IMR-90 (cell line): ENCODE data around the gene FXYD4. TPM values are rescaled to one million over a fixed set of nuclear protein-coding genes. Genes with fewer than 3 reads are reported as not detected.

Experiments
- ATAC-seq: fragments of 200-7000 bp; cut with Tn5 transposase; 2 replicates; pipeline ENCODE4 v1.9.1; 2020; ENCODE audit warnings: low read depth, mild to moderate bottlenecking, moderate library complexity
- BruUV-seq: library from RNA; stranded (reverse); fragments of 400-500 nt; replicated peaks from 2 replicates; lab custom pipeline; 2021; lab: Mats Ljungman, UMichigan
- CTCF ChIA-PET: fragments of 300-600 bp; formaldehyde crosslinking; extraction: SDS; loops from one replicate; lab custom pipeline; 2021; ENCODE audit warnings: antibody characterized with exemption; lab: Yijun Ruan, JAX
- POLR2A ChIA-PET: fragments of 300-600 bp; sonication (Branson Sonifier 250); formaldehyde crosslinking; loops from one replicate; lab custom pipeline; 2022; ENCODE audit warnings: antibody characterized with exemption; ENCODE audit not compliant: unreplicated experiment; lab: Charles Lee
- DNase-seq: peaks from one replicate; pipeline ENCODE4 v3.0.0; 2013
- H2AFZ ChIP-seq: replicated peaks from 2 replicates; pipeline ENCODE3; 2013; ENCODE audit warnings: low read length, mild to moderate bottlenecking; ENCODE audit not compliant: poor library complexity
- H2AK5ac ChIP-seq: 2 replicates; pipeline ENCODE4 v1.6.1; 2013; ENCODE audit warnings: low read depth, low read length, inconsistent platforms
- H2AK9ac ChIP-seq: replicated peaks from 2 replicates; pipeline ENCODE3; 2013; ENCODE audit warnings: mild to moderate bottlenecking, low read depth, low read length, moderate library complexity; ENCODE audit not compliant: poor library complexity
- H2BK120ac ChIP-seq: 2 replicates; pipeline ENCODE4 v1.6.1; 2013; ENCODE audit warnings: low read depth, low read length, inconsistent platforms
- H2BK15ac ChIP-seq: 3 replicates; pipeline ENCODE4 v1.6.1; 2013; ENCODE audit warnings: low read depth, low read length, inconsistent platforms
- H2BK20ac ChIP-seq: 2 replicates; pipeline ENCODE4 v1.6.1; 2013; ENCODE audit warnings: low read depth, mild to moderate bottlenecking, inconsistent platforms, low read length, moderate library complexity
- H2BK5ac ChIP-seq: 2 replicates; pipeline ENCODE4 v1.6.1; 2013; ENCODE audit warnings: mild to moderate bottlenecking, low read depth, low read length, inconsistent platforms; ENCODE audit not compliant: poor library complexity, severe bottlenecking
- H3K14ac ChIP-seq: replicated peaks from 2 replicates; pipeline ENCODE4 v1.6.1; 2013; ENCODE audit warnings: low read depth, low read length, inconsistent platforms
- H3K18ac ChIP-seq: 2 replicates; pipeline ENCODE4 v1.6.1; 2013; ENCODE audit warnings: low read depth, low read length, control low read depth
- H3K23ac ChIP-seq: 2 replicates; pipeline ENCODE4 v1.6.1; 2013; ENCODE audit warnings: low read depth, low read length, inconsistent platforms
- H3K27ac ChIP-seq: 2 replicates; pipeline ENCODE4 v1.5.1; 2013; ENCODE audit warnings: mild to moderate bottlenecking, control low read depth, low read length; ENCODE audit not compliant: insufficient read depth
- H3K27me3 ChIP-seq: 2 replicates; pipeline ENCODE4 v1.6.1; 2013; ENCODE audit warnings: low read length; ENCODE audit not compliant: control insufficient read depth, insufficient read depth
- H3K36me3 ChIP-seq: 2 replicates; pipeline ENCODE4 v1.6.1; 2013; ENCODE audit warnings: low read length, mixed read lengths; ENCODE audit not compliant: control insufficient read depth, insufficient read depth
- H3K4ac ChIP-seq: 2 replicates; pipeline ENCODE4 v1.6.1; 2013; ENCODE audit warnings: low read depth, low read length, inconsistent platforms
- H3K4me1 ChIP-seq: 2 replicates; pipeline ENCODE4 v1.6.1; 2013; ENCODE audit warnings: low read length, mixed read lengths; ENCODE audit not compliant: control insufficient read depth, insufficient read depth
- H3K4me2 ChIP-seq: 2 replicates; pipeline ENCODE4 v1.6.1; 2013; ENCODE audit warnings: low read depth, mild to moderate bottlenecking, control low read depth, low read length, moderate library complexity
- H3K4me3 ChIP-seq: 2 replicates; pipeline ENCODE4 v1.5.1; 2013; ENCODE audit warnings: low read depth, mild to moderate bottlenecking, control low read depth, low read length, moderate library complexity; ENCODE audit not compliant: insufficient read depth
- H3K56ac ChIP-seq: 2 replicates; pipeline ENCODE4 v1.6.1; 2013; ENCODE audit warnings: low read length, inconsistent platforms; ENCODE audit not compliant: insufficient read depth; ENCODE audit errors: extremely low read depth
- H3K79me1 ChIP-seq, 2 experiments: 2 replicates each; pipeline ENCODE4 v1.6.1; 2013; ENCODE audit warnings: low read length in 2 of 2, inconsistent platforms in 1 of 2, low read depth in 1 of 2
- H3K9ac ChIP-seq: 2 replicates; pipeline ENCODE4 v1.6.1; 2013; ENCODE audit warnings: low read depth, low read length, control low read depth
- H3K9me1 ChIP-seq: 2 replicates; pipeline ENCODE4 v1.6.1; 2013; ENCODE audit warnings: low read length, inconsistent platforms; ENCODE audit not compliant: insufficient read depth
- H3K9me3 ChIP-seq: 2 replicates; pipeline ENCODE4 v1.6.1; 2013; ENCODE audit warnings: low read length; ENCODE audit not compliant: control insufficient read depth, insufficient read depth
- H4K20me1 ChIP-seq: 2 replicates; pipeline ENCODE4 v1.6.1; 2013; ENCODE audit warnings: low read length, inconsistent platforms; ENCODE audit not compliant: insufficient read depth
- H4K5ac ChIP-seq: 2 replicates; pipeline ENCODE4 v1.6.1; 2013; ENCODE audit warnings: mild to moderate bottlenecking, low read depth, low read length, control low read depth
- H4K8ac ChIP-seq, 2 experiments: 2 replicates each; pipeline ENCODE4 v1.6.1; 2013; ENCODE audit warnings: low read depth in 2 of 2, low read length in 2 of 2, control low read depth in 1 of 2, inconsistent platforms in 1 of 2
- H4K91ac ChIP-seq: 2 replicates; pipeline ENCODE4 v1.6.1; 2013; ENCODE audit warnings: low read depth, low read length, inconsistent platforms; ENCODE audit not compliant: insufficient read depth
- CEBPB ChIP-seq: IDR thresholded peaks from 2 replicates; pipeline ENCODE4 v1.6.1; 2012; ENCODE audit warnings: low read depth, low read length, improper control_type of control experiment
- CTCF ChIP-seq: conservative IDR thresholded peaks from 2 replicates; pipeline ENCODE4 v1.5.1; 2012; ENCODE audit warnings: mild to moderate bottlenecking, low read depth, low read length, improper control_type of control experiment
- FOS ChIP-seq: fragments of 150-350 bp; IDR thresholded peaks from 2 replicates; pipeline ENCODE4 v1.6.1; 2016; ENCODE audit warnings: low read depth, low read length
- MAFK ChIP-seq: IDR thresholded peaks from 2 replicates; pipeline ENCODE4 v1.6.1; 2012; ENCODE audit warnings: low read depth, low read length, improper control_type of control experiment
- MAZ ChIP-seq: IDR thresholded peaks from 2 replicates; pipeline ENCODE4 v1.6.1; 2012; ENCODE audit warnings: low read depth, mild to moderate bottlenecking, low read length, improper control_type of control experiment, moderate library complexity, borderline replicate concordance
- MXI1 ChIP-seq: IDR thresholded peaks from 2 replicates; pipeline ENCODE4 v1.6.1; 2012; ENCODE audit warnings: low read depth, mild to moderate bottlenecking, low read length, moderate library complexity, borderline replicate concordance
- NFE2L2 ChIP-seq: fragments of 150-350 bp; IDR thresholded peaks from 2 replicates; pipeline ENCODE4 v1.6.1; 2016; ENCODE audit warnings: low read depth, mild to moderate bottlenecking, low read length
- POLR2A ChIP-seq: IDR thresholded peaks from 2 replicates; pipeline ENCODE4 v1.6.1; 2012; ENCODE audit warnings: mild to moderate bottlenecking, low read depth, low read length
- USF2 ChIP-seq: fragments of 150-350 bp; IDR thresholded peaks from 2 replicates; pipeline ENCODE4 v1.6.1; 2017; ENCODE audit warnings: mild to moderate bottlenecking, antibody characterized with exemption, low read length, low read depth
- WGBS, 2 experiments: methylation state at CpG; one replicate each; pipeline versions ENCODE4 v1.1.5 to v1.1.7; 2013; ENCODE audit warnings: missing lambda C conversion rate in 2 of 2; ENCODE audit not compliant: insufficient read length in 1 of 2; ENCODE audit errors: extremely low coverage in 2 of 2; 5-methylcytosine and 5-hydroxymethylcytosine counted together
- dilution Hi-C: fragments of 300-500 bp; cut with HindIII; formaldehyde crosslinking; loops from one replicate; pipeline ENCODE4 v1.14.3; 2018; ENCODE audit warnings: low sequenced_read_pairs; ENCODE audit not compliant: unreplicated experiment
- in situ Hi-C: fragments of 300-500 bp; cut with MboI; formaldehyde crosslinking; loops from 3 replicates; pipeline ENCODE4 v1.14.3; 2019; ENCODE audit warnings: low sequenced_read_pairs, inconsistent platforms, mixed read lengths
- intact Hi-C: fragments of 100-400 bp; cut with micrococcal nuclease; formaldehyde crosslinking; loops from 2 replicates; pipeline ENCODE4 v1.10.0; 2022
- polyA plus RNA-seq, 3 experiments: library from polyadenylated mRNA; depleted of rRNA; stranded (reverse); fragments of >200 nt; gene quantifications; 2 replicates each; pipeline ENCODE4 v1.2.3, GENCODE V29; 2012; ENCODE audit warnings: low replicate concordance in 1 of 3
- total RNA-seq: library from RNA; depleted of rRNA; stranded (reverse); fragments of >200 nt; gene quantifications from 2 replicates; pipeline ENCODE4 v1.2.3, GENCODE V29; 2012

The FXYD4 gene
- total and polyA plus RNA-seq, 2 of the 4 experiments (the other 2 are of a cell fraction), result not detected

DNA sequence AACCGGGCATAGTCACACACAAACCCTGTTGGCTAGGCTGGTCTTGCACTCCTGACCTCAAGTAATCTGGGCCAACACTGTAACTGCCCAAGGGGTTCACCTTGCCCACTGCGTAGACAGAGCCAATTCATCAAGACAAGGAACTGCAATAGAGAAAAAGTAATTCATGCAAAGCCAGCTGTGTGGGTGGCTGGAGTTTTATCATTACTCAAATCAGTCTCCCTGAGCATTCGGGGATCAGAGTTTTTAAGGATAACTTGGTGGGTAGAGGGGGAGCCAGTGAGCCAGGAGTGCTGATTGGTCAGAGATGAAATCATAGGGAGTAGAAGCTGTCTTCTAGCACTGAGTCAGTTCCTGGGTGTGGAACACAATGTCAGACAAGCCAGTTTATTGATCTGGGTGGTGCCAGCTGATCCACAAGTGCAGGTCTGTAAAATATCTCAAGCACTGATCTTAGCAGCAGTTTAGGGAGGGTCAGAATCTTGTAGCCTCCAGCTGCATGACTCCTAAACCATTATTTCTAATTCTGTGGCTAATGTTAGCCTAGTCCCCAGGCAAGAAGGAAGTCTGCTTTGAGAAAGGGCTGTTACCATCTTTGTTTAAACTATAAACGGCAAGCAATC is 15.6 kb upstream of the FXYD4 start:
- no CpG with 5 or more reads among the region's 4 CpGs for WGBS, 2 experiments
- H2AK9ac ChIP-seq, result no peak overlapping the region
- no peak overlapping the region for H3K14ac ChIP-seq
- no peak overlapping the region for H3K4me2 ChIP-seq
- no peak overlapping the region for H4K5ac ChIP-seq
- H2BK120ac ChIP-seq, result no peak overlapping the region
- H4K91ac ChIP-seq, result no peak overlapping the region
- H4K8ac ChIP-seq, result no peak overlapping the region
- H2BK5ac ChIP-seq, result no peak overlapping the region
- H3K36me3 ChIP-seq, result no peaks in the 10 kb centered on the region
- H4K20me1 ChIP-seq, result no peaks in the 10 kb centered on the region
- no peak overlapping the region for H3K56ac ChIP-seq
- ChIA-PET POLR2A (no interaction called here), CTCF (interaction anchor here (0.9 kb wide), 1 partner anchor 10 kb away, joined by 3 read pairs; no protein-coding TSS in a partner anchor)
- TF ChIP-seq NFE2L2, result no peak
- TF ChIP-seq USF2, result no peak
- no peak for TF ChIP-seq MAZ
- no peak for TF ChIP-seq FOS
- no peak for TF ChIP-seq CTCF
- no peak for TF ChIP-seq POLR2A
- TF ChIP-seq MXI1, result no peak
- no peak for TF ChIP-seq CEBPB
- TF ChIP-seq MAFK, result no peak
- no TSS peak for BruUV-seq
- ATAC-seq (peak; percentile 48; the same call in 1 of the 2 replicates), DNase-seq (no peak)
- dilution Hi-C loops, result no loop called here
- H3K18ac ChIP-seq, result no peak overlapping the region
- H3K9ac ChIP-seq, result no peak overlapping the region
- no peak overlapping the region for H2AFZ ChIP-seq
- peaks cover 3% of the 10 kb centered on the region for H3K27me3 ChIP-seq
- no peak overlapping the region for H3K4me3 ChIP-seq
- H2BK20ac ChIP-seq, result no peak overlapping the region
- no peak overlapping the region for H3K27ac ChIP-seq
- no peaks in the 10 kb centered on the region for H3K4me1 ChIP-seq
- H3K79me1 ChIP-seq, result no peaks in the 10 kb centered on the region
- no peaks in the 10 kb centered on the region for H3K9me1 ChIP-seq
- intact Hi-C loops, result no loop called here
- no peaks in the 10 kb centered on the region for H3K9me3 ChIP-seq
- no peak overlapping the region for H2BK15ac ChIP-seq
- in situ Hi-C loops, result no loop called here
- no peak overlapping the region for H3K23ac ChIP-seq
- H2AK5ac ChIP-seq, result no peak overlapping the region
- H3K4ac ChIP-seq, result no peak overlapping the region
